Right forelimb (tissue), 1 donor: ENCODE results near the gene TRAPPC5.
"Not testable (repeated sequence)": the region's sequence is repeated elsewhere in the genome, so short reads cannot be mapped to it uniquely, and the experiment has no call there.

ENCODE experiments used
- DNase-seq: peaks from one replicate; pipeline ENCODE4 v3.0.0-alpha.2; 2018

TRAPPC5 gene

GRCh38 chr19:7680606-7681339 is at the start of gene TRAPPC5:
TRAPPC5 (plus strand) TSS chr19:7680833; CDS start chr19:7682254, 1,421 bp downstream.
- DNase-seq = peak; percentile 90

GRCh38 chr19:7631577-7631976 is 49.1 kb upstream of the TRAPPC5 start:
- DNase-seq = no peak

GRCh38 chr19:7632340-7633203 is 48.1 kb upstream of the TRAPPC5 start:
- DNase-seq = no peak

- DNase-seq = no peak
These were observed 46.9 kb upstream of the TRAPPC5 start, which contains the start of gene PCP2 for GRCh38 chr19:7633698-7634097. PCP2 (minus strand) TSS chr19:7633719; CDS start chr19:7633457, 262 bp downstream.

- no peak for DNase-seq
These were observed 45.0 kb upstream of the TRAPPC5 start for GRCh38 chr19:7635670-7636069.

GRCh38 chr19:7636317-7636690 is 44.3 kb upstream of the TRAPPC5 start:
- DNase-seq = no peak

- DNase-seq = no peak
These were observed 43.8 kb upstream of the TRAPPC5 start, which contains the start of gene STXBP2 for GRCh38 chr19:7636691-7637373. STXBP2 (plus strand) TSS chr19:7637110; CDS start chr19:7637150, 40 bp downstream.

GRCh38 chr19:7637374-7638256 is 43.0 kb upstream of the TRAPPC5 start:
- DNase-seq = no peak

- no peak for DNase-seq
These were observed 41.7 kb upstream of the TRAPPC5 start for GRCh38 chr19:7638802-7639465.

- no peak for DNase-seq
These were observed 40.7 kb upstream of the TRAPPC5 start for GRCh38 chr19:7639863-7640348.

- no peak for DNase-seq
These were observed 39.8 kb upstream of the TRAPPC5 start for GRCh38 chr19:7640803-7641202.

GRCh38 chr19:7641290-7642276 is 39.0 kb upstream of the TRAPPC5 start:
- no peak for DNase-seq

GRCh38 chr19:7642295-7643030 is 38.2 kb upstream of the TRAPPC5 start:
- no peak for DNase-seq

- no peak for DNase-seq
These were observed 37.6 kb upstream of the TRAPPC5 start for GRCh38 chr19:7643031-7643415.

- not testable (repeated sequence) for DNase-seq
These were observed 36.7 kb upstream of the TRAPPC5 start for GRCh38 chr19:7643629-7644549.

GRCh38 chr19:7644550-7644877 is 36.1 kb upstream of the TRAPPC5 start:
- DNase-seq = no peak

- DNase-seq = no peak
These were observed 35.5 kb upstream of the TRAPPC5 start for GRCh38 chr19:7645163-7645562.

GRCh38 chr19:7645656-7646425 is 34.8 kb upstream of the TRAPPC5 start:
- DNase-seq = no peak
